Esophagus squamous epithelium (tissue), 4 donors: ENCODE measurements around the gene PABPC1L.

Experiments
- CTCF ChIP-seq, 6 experiments: fragments of 450-650 bp in 4 of 6; fragments of 200-600 bp in 2 of 6; sonication (generic) in 2 of 6; IDR thresholded peaks; one replicate each; pipeline ENCODE4 v1.5.1; 2016 to 2019; ENCODE audit warnings: antibody characterized with exemption in 6 of 6, mild to moderate bottlenecking in 4 of 6, moderate library complexity in 4 of 6
- POLR2A ChIP-seq, 4 donors: fragments of 450-650 bp; IDR thresholded peaks; one replicate each; pipeline ENCODE4 v1.6.1; 2017; ENCODE audit warnings: antibody characterized with exemption in 4 of 4, mild to moderate bottlenecking in 4 of 4, moderate library complexity in 3 of 4

- TF ChIP-seq POLR2A (IDR thresholded peaks at IDR 0.05) (no peak), CTCF (IDR thresholded peaks at IDR 0.05) (no peak)
Observed at GRCh38 chr20:44983093-44983674, 73.3 kb downstream of the PABPC1L start.
